ENCODE results near the gene SMIM44. TPM values are rescaled to one million over a fixed set of nuclear protein-coding genes. Genes with fewer than 3 reads are reported as not detected.

The SMIM44 gene
- total RNA-seq, 1 donor from 2014 or later: not detected

- FAIRE-seq (no peak), DNase-seq (ENCODE audit: low spot score in 2 of 2) (no peak)
These were observed 3.9 kb downstream of the SMIM44 start for GRCh38 chr19:3479177-3479833.

GRCh38 chr19:3478409-3479176, 4.6 kb downstream of the SMIM44 start:
- FAIRE-seq: no peak
- DNase-seq (ENCODE audit: low spot score in 2 of 2): no peak

- DNase-seq (ENCODE audit: low spot score in 2 of 2) (no peak), FAIRE-seq (no peak)
These were observed 5.3 kb downstream of the SMIM44 start for GRCh38 chr19:3477951-3478350.

- FAIRE-seq: no peak
These were observed 5.7 kb downstream of the SMIM44 start for GRCh38 chr19:3477506-3477905.

GRCh38 chr19:3476830-3477229, 6.4 kb downstream of the SMIM44 start:
- DNase-seq (ENCODE audit: low spot score in 2 of 2): no peak
- no peak for FAIRE-seq

More at GRCh38 chr19:3477506-3477905, 5.7 kb downstream of the SMIM44 start:
- no peak for DNase-seq (ENCODE audit: low spot score in 2 of 2)

- no peak for FAIRE-seq
These were observed 7.8 kb downstream of the SMIM44 start for GRCh38 chr19:3475449-3475848.

GRCh38 chr19:3474614-3475013, 8.6 kb downstream of the SMIM44 start:
- no peak for FAIRE-seq

More at GRCh38 chr19:3475449-3475848, 7.8 kb downstream of the SMIM44 start:
- no peak for DNase-seq (ENCODE audit: low spot score in 2 of 2)

GRCh38 chr19:3474010-3474409, 9.2 kb downstream of the SMIM44 start:
- FAIRE-seq (no peak), DNase-seq (ENCODE audit: low spot score in 2 of 2) (no peak)

More at GRCh38 chr19:3474614-3475013, 8.6 kb downstream of the SMIM44 start:
- no peak for DNase-seq (ENCODE audit: low spot score in 2 of 2)

- no peak for FAIRE-seq
- DNase-seq (ENCODE audit: low spot score in 2 of 2): peak in 1 of 2 donors; percentile 57
These were observed 11.1 kb downstream of the SMIM44 start for GRCh38 chr19:3471954-3472655.

- FAIRE-seq (no peak), DNase-seq (ENCODE audit: low spot score in 2 of 2) (no peak)
These were observed 12.6 kb downstream of the SMIM44 start for GRCh38 chr19:3470500-3471128.

GRCh38 chr19:3469638-3470499, 13.4 kb downstream of the SMIM44 start:
- DNase-seq (ENCODE audit: low spot score in 2 of 2) (no peak), FAIRE-seq (no peak)

GRCh38 chr19:3468211-3468610, 15.0 kb downstream of the SMIM44 start:
- DNase-seq (ENCODE audit: low spot score in 2 of 2) (no peak), FAIRE-seq (no peak)

GRCh38 chr19:3467437-3468198, 15.6 kb downstream of the SMIM44 start:
- DNase-seq (ENCODE audit: low spot score in 2 of 2) (no peak), FAIRE-seq (no peak)

- FAIRE-seq: no peak
- DNase-seq (ENCODE audit: low spot score in 2 of 2): no peak
These were observed 16.6 kb downstream of the SMIM44 start for GRCh38 chr19:3466635-3467034.

- FAIRE-seq (no peak), DNase-seq (ENCODE audit: low spot score in 2 of 2) (no peak)
These were observed 17.7 kb downstream of the SMIM44 start for GRCh38 chr19:3465552-3465951.

- FAIRE-seq (no peak), DNase-seq (ENCODE audit: low spot score in 2 of 2) (no peak)
These were observed 18.5 kb downstream of the SMIM44 start for GRCh38 chr19:3464587-3465235.

- FAIRE-seq: no peak
- DNase-seq (ENCODE audit: low spot score in 2 of 2): no peak
These were observed 19.3 kb downstream of the SMIM44 start for GRCh38 chr19:3463714-3464586.
